Upper lobe of left lung (tissue), 6 donors: ENCODE data around the gene CTAG1A. TPM values are rescaled to one million over a fixed set of nuclear protein-coding genes. Genes with fewer than 3 reads are reported as not detected.
"Not testable (repeated sequence)": the region's sequence is repeated elsewhere in the genome, so short reads cannot be mapped to it uniquely, and the experiment has no call there.

Experiments used
- ATAC-seq, 2 donors: fragments of 200-7000 bp; cut with Tn5 transposase; one replicate each; pipeline ENCODE4 v1.9.1; 2022; ENCODE audit warnings: mild to moderate bottlenecking in 2 of 2, moderate library complexity in 2 of 2; ENCODE audit not compliant: low FRiP score in 2 of 2
- DNase-seq, 2 donors: peaks; one replicate each; pipeline ENCODE4 v3.0.0-alpha.2; 2019 to 2020
- H3K27ac ChIP-seq, 4 donors: fragments of 200-600 bp; sonication (generic); one replicate each; pipeline ENCODE4 v1.5.1; 2016 to 2019
- H3K27me3 ChIP-seq, 4 donors: fragments of 200-600 bp; sonication (generic); one replicate each; pipeline ENCODE4 v1.5.1; 2017 to 2019
- H3K36me3 ChIP-seq, 4 donors: fragments of 200-600 bp; sonication (generic); one replicate each; pipeline ENCODE4 v1.5.1; 2016 to 2019
- H3K4me1 ChIP-seq, 4 donors: fragments of 200-600 bp; sonication (generic); one replicate each; pipeline ENCODE4 v1.5.1; 2018 to 2019
- H3K4me3 ChIP-seq, 4 donors: fragments of 200-600 bp; sonication (generic); one replicate each; pipeline ENCODE4 v1.5.1; 2017 to 2019; ENCODE audit warnings: mild to moderate bottlenecking in 2 of 4, moderate library complexity in 1 of 4
- H3K9me3 ChIP-seq, 4 donors: fragments of 200-600 bp; sonication (generic); one replicate each; pipeline ENCODE4 v1.5.1; 2018 to 2019
- EP300 ChIP-seq, 4 donors: sonication (generic); formaldehyde crosslinking; IDR thresholded peaks; one replicate each; pipeline ENCODE4 v1.5.1; 2017; ENCODE audit warnings: antibody characterized with exemption in 4 of 4, control low read depth in 2 of 4
- POLR2A ChIP-seq, 4 donors: fragments of 450-650 bp; IDR thresholded peaks; one replicate each; pipeline ENCODE4 v1.5.1; 2016 to 2017; ENCODE audit warnings: antibody characterized with exemption in 4 of 4, mild to moderate bottlenecking in 2 of 4
- POLR2AphosphoS5 ChIP-seq, 2 donors: sonication (generic); formaldehyde crosslinking; IDR thresholded peaks; one replicate each; pipeline ENCODE4 v1.5.1; 2017; ENCODE audit warnings: antibody characterized with exemption in 2 of 2
- WGBS, 2 donors: methylation state at CpG; one replicate each; pipeline ENCODE4 v1.1.5; 2017 to 2018; 5-methylcytosine and 5-hydroxymethylcytosine counted together
- total RNA-seq, 6 donors: library from RNA; depleted of rRNA in 4 of 6; stranded (reverse); fragments of >200 nt in 4 of 6; gene quantifications; one replicate each; pipeline versions ENCODE4 v1.1.0 to v1.2.1, GENCODE V29; 2016 to 2021
- TF ChIP-seq, protein P1 (sequence below), 6 experiments: fragments of 450-650 bp in 4 of 6; fragments of 200-600 bp in 2 of 6; sonication (generic) in 2 of 6; IDR thresholded peaks; one replicate each; pipeline ENCODE4 v1.5.1; 2016 to 2019; ENCODE audit warnings: antibody characterized with exemption in 6 of 6
- donor health status: DM: no; HTN: no; CAD: no; lungs with moderate emphysema.
- donor health status: DM: no; HTN: yes; CAD: no; lungs with severe emphysema.

CTAG1A gene
- total RNA-seq, 6 donors from 2014 or later = not detected

DNA sequence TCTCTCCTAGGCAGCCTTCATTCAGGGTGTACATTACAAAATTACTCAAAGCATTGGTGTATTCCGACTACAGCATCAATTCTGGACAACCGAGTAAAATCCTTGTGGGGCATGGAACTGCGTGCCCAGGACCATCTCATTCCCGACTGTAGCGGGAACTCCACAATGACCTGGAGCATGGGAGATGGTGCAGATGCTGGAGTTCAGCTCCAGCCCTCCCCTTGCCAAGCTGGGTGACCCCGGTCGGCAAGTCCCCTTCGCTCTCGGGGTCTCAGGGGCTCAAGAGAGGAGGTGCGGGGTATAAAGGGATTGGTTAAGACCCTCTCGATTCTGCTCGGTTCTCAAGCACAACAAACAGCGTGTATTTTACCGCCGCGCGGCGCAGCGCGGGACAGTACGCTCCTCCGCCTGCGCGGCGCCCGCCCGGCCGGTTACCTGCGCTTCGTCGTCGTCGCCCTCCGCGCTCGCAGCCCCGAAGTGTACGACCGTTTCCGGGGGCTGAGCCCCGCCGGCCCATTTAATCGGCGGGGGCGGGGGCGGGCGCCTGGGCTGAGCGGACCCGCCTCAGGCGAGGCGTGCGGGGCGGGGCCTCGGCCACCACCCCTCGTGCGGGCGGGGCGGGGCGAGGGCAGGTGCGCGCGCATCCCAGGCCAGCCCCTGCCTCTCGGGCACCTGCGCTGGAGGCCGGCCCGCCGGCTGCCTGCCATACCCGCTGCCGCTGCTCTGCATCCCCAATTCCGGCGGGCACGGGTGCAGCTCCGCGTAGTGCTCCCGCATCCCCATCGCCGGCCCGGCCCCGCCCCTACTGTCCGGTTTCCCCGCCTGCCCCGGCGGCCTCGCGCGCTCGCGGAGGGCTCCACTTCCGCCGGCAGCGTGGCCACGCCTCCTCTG, 38.3 kb upstream of the CTAG1A start, which contains the start of gene G6PD:
Gene G6PD, minus strand, starts transcription at position 493 of the 891 bp plus-strand sequence. CDS start 691 bp downstream, outside the sequence.
- ATAC-seq (peak; percentile 69 to 90), DNase-seq (peak; percentile 76 to 97)
- Histone ChIP-seq H3K9me3 (peaks cover 0 to 9% (median 0%) of the 10 kb centered on the region in 4 donors), H3K36me3 (no peaks in the 10 kb centered on the region), H3K27ac (peak within 1 kb of the TSS; percentile 86 to 89 (median 89)), H3K4me1 (peaks cover 32 to 54% (median 36%) of the 10 kb centered on the region in 4 donors), H3K4me3 (peak within 1 kb of the TSS; percentile 59 to 76 (median 66)), H3K27me3 (no peaks in the 10 kb centered on the region)
- 32% methylated on average over 52 of the region's 92 CpGs; no CpG with 5 or more reads in 1 of the 2 donors for WGBS, 2 donors
- TF ChIP-seq POLR2A (IDR thresholded peaks at IDR 0.05) (peak in 2 of 4 donors; percentile 22 to 66), EP300 (IDR thresholded peaks at IDR 0.05) (no peak), POLR2AphosphoS5 (IDR thresholded peaks at IDR 0.05) (peak; percentile 6 to 24)
- TF ChIP-seq, protein P1, sequence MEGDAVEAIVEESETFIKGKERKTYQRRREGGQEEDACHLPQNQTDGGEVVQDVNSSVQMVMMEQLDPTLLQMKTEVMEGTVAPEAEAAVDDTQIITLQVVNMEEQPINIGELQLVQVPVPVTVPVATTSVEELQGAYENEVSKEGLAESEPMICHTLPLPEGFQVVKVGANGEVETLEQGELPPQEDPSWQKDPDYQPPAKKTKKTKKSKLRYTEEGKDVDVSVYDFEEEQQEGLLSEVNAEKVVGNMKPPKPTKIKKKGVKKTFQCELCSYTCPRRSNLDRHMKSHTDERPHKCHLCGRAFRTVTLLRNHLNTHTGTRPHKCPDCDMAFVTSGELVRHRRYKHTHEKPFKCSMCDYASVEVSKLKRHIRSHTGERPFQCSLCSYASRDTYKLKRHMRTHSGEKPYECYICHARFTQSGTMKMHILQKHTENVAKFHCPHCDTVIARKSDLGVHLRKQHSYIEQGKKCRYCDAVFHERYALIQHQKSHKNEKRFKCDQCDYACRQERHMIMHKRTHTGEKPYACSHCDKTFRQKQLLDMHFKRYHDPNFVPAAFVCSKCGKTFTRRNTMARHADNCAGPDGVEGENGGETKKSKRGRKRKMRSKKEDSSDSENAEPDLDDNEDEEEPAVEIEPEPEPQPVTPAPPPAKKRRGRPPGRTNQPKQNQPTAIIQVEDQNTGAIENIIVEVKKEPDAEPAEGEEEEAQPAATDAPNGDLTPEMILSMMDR (IDR thresholded peaks at IDR 0.05) = peak in 1 of 6 experiments; percentile 32

- WGBS, 2 donors = 0 to 41% methylated on average over 5 to 46 of the region's 69 CpGs
- peak within 1 kb of the TSS; percentile 59 to 76 (median 66) for H3K4me3 ChIP-seq
Observed at GRCh38 chrX:154547245-154548027, 37.5 kb upstream of the CTAG1A start, which contains the start of gene IKBKG. Gene IKBKG (plus strand): TSS chrX:154547620. CDS start chrX:154552003, 4,383 bp downstream.

DNA sequence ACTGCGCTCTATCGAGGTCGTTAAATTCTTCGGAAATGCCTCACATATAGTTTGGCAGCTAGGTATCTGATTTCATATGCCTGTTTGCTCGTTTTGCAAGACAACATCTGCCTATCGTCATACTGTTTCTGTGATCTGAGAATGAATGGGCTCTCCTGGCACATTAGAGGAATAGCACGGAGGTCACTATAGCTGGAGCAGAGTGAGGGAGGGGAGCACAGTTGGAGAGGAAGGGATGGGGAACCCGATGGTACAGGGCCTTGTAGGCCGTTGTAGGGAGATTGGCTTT, 37.0 kb upstream of the CTAG1A start:
- Histone ChIP-seq H3K9me3 (peaks cover 0 to 9% (median 0%) of the 10 kb centered on the region in 4 donors), H3K27me3 (no peaks in the 10 kb centered on the region), H3K36me3 (peaks cover 0 to 3% (median 0%) of the 10 kb centered on the region in 4 donors), H3K4me3 (peak overlapping the region; percentile 59 to 76 (median 66)), H3K27ac (peak overlapping the region; percentile 86 to 89 (median 89)), H3K4me1 (peaks cover 18 to 51% (median 25%) of the 10 kb centered on the region in 4 donors)
- DNase-seq (no peak), ATAC-seq (no peak)
- no peak for TF ChIP-seq POLR2A (IDR thresholded peaks at IDR 0.05)
- TF ChIP-seq, protein P1 (IDR thresholded peaks at IDR 0.05) = no peak
- no peak for TF ChIP-seq POLR2AphosphoS5 (IDR thresholded peaks at IDR 0.05)
- no peak for TF ChIP-seq EP300 (IDR thresholded peaks at IDR 0.05)
- 0 to 39% methylated on average over 9 of the region's 9 CpGs for WGBS, 2 donors

More at GRCh38 chrX:154547245-154548027, 37.5 kb upstream of the CTAG1A start, which contains the start of gene IKBKG:
- peak; percentile 95 to 97 for ATAC-seq
- TF ChIP-seq, protein P1 (IDR thresholded peaks at IDR 0.05) = no peak
- TF ChIP-seq POLR2A (IDR thresholded peaks at IDR 0.05) (peak in 2 of 4 donors; percentile 41 to 58), EP300 (IDR thresholded peaks at IDR 0.05) (no peak), POLR2AphosphoS5 (IDR thresholded peaks at IDR 0.05) (peak; percentile 38 to 64)
- no peaks in the 10 kb centered on the region for H3K36me3 ChIP-seq
- no peaks in the 10 kb centered on the region for H3K27me3 ChIP-seq
- peak within 1 kb of the TSS; percentile 86 to 89 (median 89) for H3K27ac ChIP-seq
- H3K4me1 ChIP-seq = peaks cover 23 to 51% (median 29%) of the 10 kb centered on the region in 4 donors
- H3K9me3 ChIP-seq = peaks cover 0 to 9% (median 0%) of the 10 kb centered on the region in 4 donors
- DNase-seq = peak; percentile 93 to 97

DNA sequence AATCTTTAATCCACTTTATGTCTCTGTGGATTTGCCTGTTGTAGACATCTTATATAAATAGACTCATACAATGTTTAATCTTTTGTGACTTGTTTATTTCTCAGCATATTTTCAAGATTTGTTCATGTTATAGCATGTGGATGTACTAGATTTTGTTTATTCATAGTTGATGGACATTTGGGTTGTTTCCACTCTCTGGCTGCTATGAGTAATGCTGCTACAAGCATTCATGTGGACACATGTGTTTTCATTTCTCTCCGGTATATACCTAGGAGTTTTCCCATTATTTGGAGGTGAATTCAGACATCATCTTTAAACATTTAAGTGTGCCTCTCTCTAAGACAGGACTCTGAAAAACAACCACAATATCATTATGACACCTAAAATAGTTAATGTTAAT, 35.2 kb upstream of the CTAG1A start:
- DNase-seq = no peak
- Histone ChIP-seq H3K27ac (no peak overlapping the region), H3K4me1 (peaks cover 9 to 34% (median 20%) of the 10 kb centered on the region in 4 donors), H3K36me3 (peaks cover 0 to 18% (median 5%) of the 10 kb centered on the region in 4 donors), H3K4me3 (no peak overlapping the region), H3K9me3 (peaks cover 0 to 9% (median 0%) of the 10 kb centered on the region in 4 donors), H3K27me3 (no peaks in the 10 kb centered on the region)
- ATAC-seq = no peak
- WGBS, 2 donors = 64 to 96% methylated on average over 1 of the region's 1 CpG
- TF ChIP-seq POLR2AphosphoS5 (IDR thresholded peaks at IDR 0.05) (no peak), POLR2A (IDR thresholded peaks at IDR 0.05) (no peak), EP300 (IDR thresholded peaks at IDR 0.05) (no peak)
- TF ChIP-seq, protein P1 (IDR thresholded peaks at IDR 0.05) = no peak

DNA sequence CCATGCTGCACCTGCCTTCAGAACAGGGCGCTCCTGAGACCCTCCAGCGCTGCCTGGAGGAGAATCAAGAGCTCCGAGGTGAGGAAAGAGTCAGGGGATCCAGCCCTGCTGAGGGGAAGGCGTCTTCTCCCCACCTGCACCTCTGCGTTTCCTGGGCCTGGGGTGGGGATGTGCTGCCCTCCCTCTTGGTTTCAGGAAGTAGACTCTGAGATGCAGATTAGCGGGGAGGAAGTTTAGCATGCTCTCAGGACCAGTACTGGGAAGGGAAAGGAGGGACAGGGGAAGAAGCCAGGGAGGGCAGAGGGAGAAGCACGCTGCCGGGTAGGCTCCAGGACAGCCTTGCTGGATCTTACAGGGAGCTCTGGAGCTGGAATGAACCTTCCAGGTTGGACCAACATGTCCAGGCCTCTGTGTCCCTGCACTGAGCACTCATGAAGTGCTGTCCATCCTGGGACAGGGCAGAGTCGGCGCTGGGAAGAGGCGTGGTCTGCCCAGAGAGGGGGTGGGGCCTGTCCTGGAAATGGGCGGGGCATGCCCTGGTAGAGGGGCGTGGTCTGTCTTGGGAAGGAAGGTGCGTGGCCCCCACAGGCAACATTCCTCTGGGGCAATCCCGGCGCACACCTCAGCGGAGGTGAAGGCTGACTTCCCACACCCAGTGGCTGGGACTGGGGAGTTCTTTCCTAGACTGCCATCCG, 32.7 kb upstream of the CTAG1A start:
- not testable (repeated sequence) for H3K27ac ChIP-seq, ATAC-seq, DNase-seq, H3K4me3 ChIP-seq, H3K27me3 ChIP-seq, H3K9me3 ChIP-seq
- Histone ChIP-seq H3K36me3 (peaks cover 0 to 29% (median 9%) of the 10 kb centered on the region in 4 donors), H3K4me1 (peaks cover 5 to 19% (median 10%) of the 10 kb centered on the region in 4 donors)
- WGBS, 2 donors = 77 to 96% methylated on average over 5 to 8 of the region's 18 CpGs

- not testable (repeated sequence) for ATAC-seq, H3K27ac ChIP-seq
- WGBS, 2 donors = no CpG with 5 or more reads among the region's 24 CpGs
Observed at GRCh38 chrX:154558060-154558690, 26.8 kb upstream of the CTAG1A start.

More at GRCh38 chrX:154558060-154558690, 26.8 kb upstream of the CTAG1A start:
- not testable (repeated sequence) for H3K27me3 ChIP-seq, H3K4me1 ChIP-seq, H3K9me3 ChIP-seq, H3K4me3 ChIP-seq, DNase-seq
- H3K36me3 ChIP-seq = peaks cover 0 to 23% (median 8%) of the 10 kb centered on the region in 4 donors
